SK-N-SH treated with all-trans-retinoic acid at 6 μM for 48 hours (cell line): ENCODE data around the gene OR4F15.
"Not testable (repeated sequence)": the region's sequence is repeated elsewhere in the genome, so short reads cannot be mapped to it uniquely, and the experiment has no call there.

ENCODE experiments used
- ARNTL ChIP-seq: fragments of 450-650 bp; formaldehyde crosslinking; IDR thresholded peaks from 2 replicates; pipeline ENCODE4 v1.5.0; 2020; ENCODE audit warnings: low read depth, mild to moderate bottlenecking, moderate library complexity, borderline replicate concordance
- BACH2 ChIP-seq: fragments of 250-450 bp; sonication (Bioruptor Pico); IDR thresholded peaks from 2 replicates; pipeline ENCODE4 v1.9.0; 2021; ENCODE audit warnings: mild to moderate bottlenecking, borderline replicate concordance
- RARB ChIP-seq: fragments of 250-450 bp; sonication (Bioruptor Pico); IDR thresholded peaks from 2 replicates; pipeline ENCODE4 v1.8.0; 2021; ENCODE audit warnings: mild to moderate bottlenecking, moderate library complexity
- ZFP30 ChIP-seq: fragments of 450-650 bp; formaldehyde crosslinking; IDR thresholded peaks from 2 replicates; pipeline ENCODE4 v1.5.0; 2022; ENCODE audit warnings: mild to moderate bottlenecking, moderate library complexity
- TF ChIP-seq, protein P1 (sequence below): fragments of 250-450 bp; sonication (Bioruptor Pico); IDR thresholded peaks from 2 replicates; pipeline ENCODE4 v1.8.0; 2020; ENCODE audit warnings: mild to moderate bottlenecking, moderate library complexity, borderline replicate concordance
- TF ChIP-seq, protein P2 (sequence below): fragments of 250-450 bp; sonication (Bioruptor Pico); IDR thresholded peaks from 2 replicates; pipeline ENCODE4 v1.5.1; 2020; ENCODE audit warnings: low read depth, mild to moderate bottlenecking, moderate library complexity

GRCh38 chr15:101788001-101788400 is 24.0 kb upstream of the OR4F15 start:
- TF ChIP-seq, protein P1, sequence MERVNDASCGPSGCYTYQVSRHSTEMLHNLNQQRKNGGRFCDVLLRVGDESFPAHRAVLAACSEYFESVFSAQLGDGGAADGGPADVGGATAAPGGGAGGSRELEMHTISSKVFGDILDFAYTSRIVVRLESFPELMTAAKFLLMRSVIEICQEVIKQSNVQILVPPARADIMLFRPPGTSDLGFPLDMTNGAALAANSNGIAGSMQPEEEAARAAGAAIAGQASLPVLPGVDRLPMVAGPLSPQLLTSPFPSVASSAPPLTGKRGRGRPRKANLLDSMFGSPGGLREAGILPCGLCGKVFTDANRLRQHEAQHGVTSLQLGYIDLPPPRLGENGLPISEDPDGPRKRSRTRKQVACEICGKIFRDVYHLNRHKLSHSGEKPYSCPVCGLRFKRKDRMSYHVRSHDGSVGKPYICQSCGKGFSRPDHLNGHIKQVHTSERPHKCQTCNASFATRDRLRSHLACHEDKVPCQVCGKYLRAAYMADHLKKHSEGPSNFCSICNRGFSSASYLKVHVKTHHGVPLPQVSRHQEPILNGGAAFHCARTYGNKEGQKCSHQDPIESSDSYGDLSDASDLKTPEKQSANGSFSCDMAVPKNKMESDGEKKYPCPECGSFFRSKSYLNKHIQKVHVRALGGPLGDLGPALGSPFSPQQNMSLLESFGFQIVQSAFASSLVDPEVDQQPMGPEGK (CRISPR knock-in tag): not testable (repeated sequence)
- TF ChIP-seq ARNTL (CRISPR knock-in tag); ZFP30 (CRISPR knock-in tag); RARB; BACH2 (CRISPR knock-in tag): not testable (repeated sequence)
- TF ChIP-seq, protein P2, sequence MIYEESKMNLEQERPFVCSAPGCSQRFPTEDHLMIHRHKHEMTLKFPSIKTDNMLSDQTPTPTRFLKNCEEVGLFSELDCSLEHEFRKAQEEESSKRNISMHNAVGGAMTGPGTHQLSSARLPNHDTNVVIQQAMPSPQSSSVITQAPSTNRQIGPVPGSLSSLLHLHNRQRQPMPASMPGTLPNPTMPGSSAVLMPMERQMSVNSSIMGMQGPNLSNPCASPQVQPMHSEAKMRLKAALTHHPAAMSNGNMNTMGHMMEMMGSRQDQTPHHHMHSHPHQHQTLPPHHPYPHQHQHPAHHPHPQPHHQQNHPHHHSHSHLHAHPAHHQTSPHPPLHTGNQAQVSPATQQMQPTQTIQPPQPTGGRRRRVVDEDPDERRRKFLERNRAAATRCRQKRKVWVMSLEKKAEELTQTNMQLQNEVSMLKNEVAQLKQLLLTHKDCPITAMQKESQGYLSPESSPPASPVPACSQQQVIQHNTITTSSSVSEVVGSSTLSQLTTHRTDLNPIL (CRISPR knock-in tag): not testable (repeated sequence)
